Esophagus squamous epithelium (tissue), 5 donors: ENCODE measurements around the gene C11orf91. TPM values are rescaled to one million over a fixed set of nuclear protein-coding genes. Genes with fewer than 3 reads are reported as not detected.

Experiments used
- DNase-seq: peaks from one replicate; lab custom pipeline; 2025; lab: John Stamatoyannopoulos, UW
- H3K27ac ChIP-seq, 4 donors: fragments of 200-600 bp; sonication (generic); one replicate each; pipeline ENCODE4 v1.5.1; 2016 to 2019; ENCODE audit warnings: mild to moderate bottlenecking in 1 of 4
- H3K27me3 ChIP-seq, 4 donors: fragments of 200-600 bp; sonication (generic); 1 replicate in 3 of 4; 2 replicates in 1 of 4; pipeline versions ENCODE4 v1.5.1 to v1.6.0; 2017 to 2021; ENCODE audit warnings: antibody characterized with exemption in 1 of 4
- H3K36me3 ChIP-seq, 3 donors: fragments of 200-600 bp; sonication (generic); one replicate each; pipeline ENCODE4 v1.5.1; 2016 to 2019
- H3K4me1 ChIP-seq, 3 donors: fragments of 200-600 bp; sonication (generic); one replicate each; pipeline ENCODE4 v1.5.1; 2017 to 2019
- H3K4me3 ChIP-seq, 4 donors: fragments of 200-600 bp; sonication (generic); 1 replicate in 3 of 4; 2 replicates in 1 of 4; pipeline ENCODE4 v1.5.1; 2016 to 2019; ENCODE audit warnings: mild to moderate bottlenecking in 2 of 4, moderate library complexity in 1 of 4
- H3K9me3 ChIP-seq, 3 donors: fragments of 200-600 bp; sonication (generic); one replicate each; pipeline ENCODE4 v1.5.1; 2016 to 2019
- CTCF ChIP-seq, 6 experiments: fragments of 450-650 bp in 4 of 6; fragments of 200-600 bp in 2 of 6; sonication (generic) in 2 of 6; IDR thresholded peaks; one replicate each; pipeline ENCODE4 v1.5.1; 2016 to 2019; ENCODE audit warnings: antibody characterized with exemption in 6 of 6, mild to moderate bottlenecking in 4 of 6, moderate library complexity in 4 of 6
- POLR2A ChIP-seq, 4 donors: fragments of 450-650 bp; IDR thresholded peaks; one replicate each; pipeline ENCODE4 v1.6.1; 2017; ENCODE audit warnings: antibody characterized with exemption in 4 of 4, mild to moderate bottlenecking in 4 of 4, moderate library complexity in 3 of 4
- WGBS, 2 donors: methylation state at CpG; one replicate each; pipeline ENCODE4 v1.1.5; 2018; 5-methylcytosine and 5-hydroxymethylcytosine counted together
- intact Hi-C: fragments of 100-400 bp; cut with DNase I; formaldehyde crosslinking; loops from one replicate; pipeline ENCODE4 v1.15.0; 2022
- total RNA-seq, 4 donors: library from RNA; depleted of rRNA; stranded (reverse); fragments of >200 nt; gene quantifications; one replicate each; pipeline ENCODE4 v1.1.0, GENCODE V29; 2016
- donor health status: DM: yes; HTN: yes; CAD: no.

Gene C11orf91
- total RNA-seq, 4 donors from 2014 or later: not detected

GRCh38 chr11:33704240-33705002 is 3.8 kb upstream of the C11orf91 start:
- Histone ChIP-seq H3K27ac (peak overlapping the region; percentile 78 to 91 (median 89)), H3K4me1 (peaks cover 33 to 96% (median 45%) of the 10 kb centered on the region in 3 donors), H3K4me3 (no peak overlapping the region), H3K27me3 (no peaks in the 10 kb centered on the region), H3K36me3 (peaks cover 1 to 48% (median 3%) of the 10 kb centered on the region in 3 donors), H3K9me3 (no peaks in the 10 kb centered on the region)
- intact Hi-C loops: no loop called here
- no peak for TF ChIP-seq POLR2A (IDR thresholded peaks at IDR 0.05)
- peak in 1 of 6 experiments; percentile 15 for TF ChIP-seq CTCF (IDR thresholded peaks at IDR 0.05)
- no peak for DNase-seq
- WGBS, 2 donors: 86 to 88% methylated on average over 4 to 7 of the region's 7 CpGs

- Histone ChIP-seq H3K9me3 (no peaks in the 10 kb centered on the region), H3K36me3 (peaks cover 0 to 42% (median 0%) of the 10 kb centered on the region in 3 donors), H3K27me3 (no peaks in the 10 kb centered on the region), H3K4me1 (peaks cover 34 to 95% (median 48%) of the 10 kb centered on the region in 3 donors), H3K27ac (peak overlapping the region; percentile 78 to 91 (median 89)), H3K4me3 (no peak overlapping the region)
- no peak for DNase-seq
- 51 to 64% methylated on average over 3 of the region's 4 CpGs for WGBS, 2 donors
- intact Hi-C loops: no loop called here
- peak in 1 of 4 donors; percentile 14 for TF ChIP-seq POLR2A (IDR thresholded peaks at IDR 0.05)
- TF ChIP-seq CTCF (IDR thresholded peaks at IDR 0.05): no peak
Measured at GRCh38 chr11:33703788-33704187, 3.2 kb upstream of the C11orf91 start.

- 52 to 75% methylated on average over 3 to 5 of the region's 5 CpGs for WGBS, 2 donors
- DNase-seq: no peak
- H3K4me3 ChIP-seq: no peak overlapping the region
- TF ChIP-seq CTCF (IDR thresholded peaks at IDR 0.05) (no peak), POLR2A (IDR thresholded peaks at IDR 0.05) (no peak)
- H3K4me1 ChIP-seq: peaks cover 34 to 91% (median 45%) of the 10 kb centered on the region in 3 donors
- peaks cover 0 to 36% (median 0%) of the 10 kb centered on the region in 3 donors for H3K36me3 ChIP-seq
- H3K27ac ChIP-seq: peak overlapping the region; percentile 78 to 91 (median 89)
- H3K27me3 ChIP-seq: no peaks in the 10 kb centered on the region
- intact Hi-C loops: no loop called here
- no peaks in the 10 kb centered on the region for H3K9me3 ChIP-seq
Measured at GRCh38 chr11:33703234-33703633, 2.6 kb upstream of the C11orf91 start.

GRCh38 chr11:33701302-33702230 is 940 bp upstream of the C11orf91 start:
- H3K36me3 ChIP-seq: peaks cover 0 to 20% (median 0%) of the 10 kb centered on the region in 3 donors
- peaks cover 34 to 91% (median 44%) of the 10 kb centered on the region in 3 donors for H3K4me1 ChIP-seq
- H3K9me3 ChIP-seq: no peaks in the 10 kb centered on the region
- WGBS, 2 donors: 14 to 33% methylated on average over 6 to 7 of the region's 7 CpGs
- DNase-seq: no peak
- H3K4me3 ChIP-seq: peak overlapping the region; percentile 48 to 67 (median 52)
- intact Hi-C loops: no loop called here
- TF ChIP-seq CTCF (IDR thresholded peaks at IDR 0.05) (no peak), POLR2A (IDR thresholded peaks at IDR 0.05) (no peak)
- H3K27ac ChIP-seq: peak overlapping the region; percentile 87 to 91 (median 90)
- H3K27me3 ChIP-seq: no peaks in the 10 kb centered on the region
